ENCODE measurements around the gene AHCYL2. TPM values are rescaled to one million over a fixed set of nuclear protein-coding genes. Genes with fewer than 3 reads are reported as not detected.

AHCYL2 gene
- total and polyA plus RNA-seq, 2 of the 8 experiments (the other 6 are each of a cell fraction or from before 2014, with no cell fraction given): 20.7 to 25.4 TPM

- TF ChIP-seq CTCF (IDR thresholded peaks at IDR 0.05; ENCODE audit: control extremely low read depth in 1 of 3, insufficient read depth in 1 of 3, low read depth in 1 of 3, low read length in 3 of 3): no peak
- TF ChIP-seq FOSL1 (IDR thresholded peaks at IDR 0.05; ENCODE audit: insufficient read depth, low read depth, low read length): no peak
- peak; percentile 50; the same call in 1 of the 2 replicates for TF ChIP-seq CHD2 (IDR thresholded peaks at IDR 0.05; ENCODE audit: low read length)
- no peak for TF ChIP-seq TCF12 (IDR thresholded peaks at IDR 0.05; ENCODE audit: low read depth, low read length)
- peak in 1 of 2 experiments; percentile 99; a peak in 2 of 4 replicates for TF ChIP-seq HDAC2 (IDR thresholded peaks at IDR 0.05; ENCODE audit: borderline replicate concordance in 1 of 2, low read depth in 2 of 2, low read length in 2 of 2)
- peak; percentile 41 for TF ChIP-seq YY1 (IDR thresholded peaks at IDR 0.05; ENCODE audit: low read depth, low read length)
- no peak for TF ChIP-seq RXRA (IDR thresholded peaks at IDR 0.05; ENCODE audit: insufficient read depth, low read depth, low read length)
- TF ChIP-seq E2F6 (IDR thresholded peaks at IDR 0.05): no peak; the same call in 1 of the 2 replicates
- TF ChIP-seq BRCA1 (IDR thresholded peaks at IDR 0.05; ENCODE audit: low read depth, low read length): no peak
- no peak for TF ChIP-seq POU5F1 (IDR thresholded peaks at IDR 0.05; ENCODE audit: low read depth, low read length)
- no peak for TF ChIP-seq EGR1 (IDR thresholded peaks at IDR 0.05; ENCODE audit: borderline replicate concordance, low read depth, low read length)
- no peak for TF ChIP-seq CBX8 (IDR thresholded peaks at IDR 0.05; ENCODE audit: borderline replicate concordance, low read depth, low read length)
- TF ChIP-seq CEBPB (IDR thresholded peaks at IDR 0.05; ENCODE audit: low read depth, low read length): no peak
- no peak for TF ChIP-seq GABPA (IDR thresholded peaks at IDR 0.05; ENCODE audit: borderline replicate concordance, insufficient read depth, low read length)
- TF ChIP-seq KDM4A (IDR thresholded peaks at IDR 0.05; ENCODE audit: low read depth, low read length, severe bottlenecking): no peak
- TF ChIP-seq JUN (IDR thresholded peaks at IDR 0.05; ENCODE audit: low read depth, low read length): no peak
- TF ChIP-seq POLR2A (IDR thresholded peaks at IDR 0.05; ENCODE audit: control extremely low read depth in 1 of 2, low read depth in 2 of 2, low read length in 2 of 2): peak in 1 of 2 experiments; percentile 59; a peak in 2 of 3 replicates
- peak; percentile 91 for TF ChIP-seq SIX5 (IDR thresholded peaks at IDR 0.05; ENCODE audit: low read depth, low read length)
- 0 out of 4 replicates have a peak, but pooled peaks of 1 of the 2 experiments have one; percentile 2 for TF ChIP-seq RAD21 (IDR thresholded peaks at IDR 0.05 in 1 of 2, conservative IDR thresholded peaks at IDR 0.05 in 1 of 2; ENCODE audit: low read depth in 2 of 2, low read length in 2 of 2)
These were observed at the start of gene AHCYL2 (continued) for GRCh38 chr7:129224251-129225205.
